AG09309 (cell line): ENCODE results near the gene CCDC102A.

Experiments
- DNase-seq: peaks from one replicate; pipeline ENCODE4 v3.0.0-alpha.2; 2010; ENCODE audit warnings: low read depth
- H3K4me3 ChIP-seq: 2 replicates; pipeline ENCODE4 v1.5.1; 2011; ENCODE audit warnings: mild to moderate bottlenecking, low read depth, low read length, moderate library complexity; ENCODE audit not compliant: control insufficient read depth
- TF ChIP-seq, protein P1 (sequence below): IDR thresholded peaks from 2 replicates; pipeline ENCODE4 v1.5.1; 2011; ENCODE audit warnings: mild to moderate bottlenecking, low read depth, low read length, inconsistent platforms; ENCODE audit not compliant: insufficient read depth, control insufficient read depth; ENCODE audit errors: missing control alignments

Gene CCDC102A

GRCh38 chr16:57564571-57565270 is 28.4 kb upstream of the CCDC102A start:
- no peak overlapping the region for H3K4me3 ChIP-seq
- TF ChIP-seq, protein P1, sequence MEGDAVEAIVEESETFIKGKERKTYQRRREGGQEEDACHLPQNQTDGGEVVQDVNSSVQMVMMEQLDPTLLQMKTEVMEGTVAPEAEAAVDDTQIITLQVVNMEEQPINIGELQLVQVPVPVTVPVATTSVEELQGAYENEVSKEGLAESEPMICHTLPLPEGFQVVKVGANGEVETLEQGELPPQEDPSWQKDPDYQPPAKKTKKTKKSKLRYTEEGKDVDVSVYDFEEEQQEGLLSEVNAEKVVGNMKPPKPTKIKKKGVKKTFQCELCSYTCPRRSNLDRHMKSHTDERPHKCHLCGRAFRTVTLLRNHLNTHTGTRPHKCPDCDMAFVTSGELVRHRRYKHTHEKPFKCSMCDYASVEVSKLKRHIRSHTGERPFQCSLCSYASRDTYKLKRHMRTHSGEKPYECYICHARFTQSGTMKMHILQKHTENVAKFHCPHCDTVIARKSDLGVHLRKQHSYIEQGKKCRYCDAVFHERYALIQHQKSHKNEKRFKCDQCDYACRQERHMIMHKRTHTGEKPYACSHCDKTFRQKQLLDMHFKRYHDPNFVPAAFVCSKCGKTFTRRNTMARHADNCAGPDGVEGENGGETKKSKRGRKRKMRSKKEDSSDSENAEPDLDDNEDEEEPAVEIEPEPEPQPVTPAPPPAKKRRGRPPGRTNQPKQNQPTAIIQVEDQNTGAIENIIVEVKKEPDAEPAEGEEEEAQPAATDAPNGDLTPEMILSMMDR, result no peak
- no peak for DNase-seq

DNA sequence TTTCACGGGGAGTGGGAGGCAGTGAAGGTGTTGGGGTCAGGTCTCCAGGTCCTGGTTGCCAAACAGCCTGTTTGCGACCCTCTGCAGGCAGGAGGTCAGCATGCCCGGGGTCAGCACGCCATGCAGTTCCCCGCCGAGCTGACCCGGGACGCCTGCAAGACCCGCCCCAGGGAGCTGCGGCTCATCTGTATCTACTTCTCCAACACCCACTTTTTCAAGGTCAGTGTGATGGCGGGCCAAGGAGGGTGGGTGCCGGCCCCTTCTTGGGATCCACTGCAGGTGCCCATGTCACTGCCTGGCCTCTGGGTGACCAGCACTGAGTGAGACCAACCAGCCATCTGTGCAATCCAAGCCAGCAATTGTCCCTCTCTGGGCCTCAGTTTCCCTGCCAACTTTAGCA is 27.4 kb upstream of the CCDC102A start:
- TF ChIP-seq, protein P1, result no peak
- no peak overlapping the region for H3K4me3 ChIP-seq
- no peak for DNase-seq

GRCh38 chr16:57563487-57563750 is 27.0 kb upstream of the CCDC102A start:
- no peak for DNase-seq
- TF ChIP-seq, protein P1, result no peak
- no peak overlapping the region for H3K4me3 ChIP-seq

GRCh38 chr16:57562669-57563486 is 26.5 kb upstream of the CCDC102A start:
- TF ChIP-seq, protein P1, result no peak
- DNase-seq, result no peak
- no peak overlapping the region for H3K4me3 ChIP-seq

- no peak for DNase-seq
- no peak overlapping the region for H3K4me3 ChIP-seq
- TF ChIP-seq, protein P1, result no peak
Measured at GRCh38 chr16:57562066-57562465, 25.7 kb upstream of the CCDC102A start.

DNA sequence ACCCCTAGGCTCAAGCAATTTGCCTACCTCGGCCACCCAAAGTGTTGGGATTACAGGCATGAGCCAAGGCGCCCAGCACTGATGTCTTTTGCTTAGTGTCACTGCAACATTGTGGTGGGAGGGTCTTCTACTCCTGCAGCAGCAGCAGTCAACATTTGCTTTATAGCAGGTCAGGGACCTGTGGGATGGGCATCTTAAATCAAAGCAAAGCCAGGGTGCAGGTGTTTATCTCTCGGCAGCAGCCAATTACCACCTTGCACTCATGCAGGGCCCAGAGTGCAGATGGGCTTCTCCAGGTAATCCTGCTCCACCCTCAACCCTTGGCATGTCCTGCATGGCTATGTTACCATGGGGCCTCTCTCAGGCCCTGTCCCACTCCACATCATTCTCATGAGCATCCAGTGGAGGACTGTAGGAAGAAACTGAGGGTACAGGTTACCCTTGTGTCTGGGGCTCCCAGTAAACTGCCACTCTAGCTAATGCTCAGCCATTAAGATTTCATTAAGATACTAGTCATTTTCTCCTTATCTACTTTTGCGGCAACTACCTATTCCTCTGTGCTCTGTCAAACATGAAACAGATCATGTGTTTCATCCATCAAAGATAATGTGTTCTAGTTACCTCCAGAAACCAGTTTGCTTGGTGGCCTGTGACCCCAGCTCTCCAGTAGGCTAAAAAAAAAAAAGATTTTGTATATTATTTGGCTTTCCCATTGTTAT is 22.9 kb upstream of the CCDC102A start:
- TF ChIP-seq, protein P1, result no peak
- DNase-seq, result no peak
- H3K4me3 ChIP-seq, result no peak overlapping the region
